Neuronal stem cell (in vitro differentiated cells): ENCODE data around the gene GABRB1. TPM values are rescaled to one million over a fixed set of nuclear protein-coding genes. Genes with fewer than 3 reads are reported as not detected.

Experiments used
- DNase-seq: peaks from one replicate; pipeline ENCODE4 v3.0.0-alpha.2; 2013; ENCODE audit warnings: low spot score
- H2AFZ ChIP-seq: one replicate; pipeline ENCODE4 v1.6.1; 2013; ENCODE audit warnings: mild to moderate bottlenecking, low read length, inconsistent platforms
- H2AK5ac ChIP-seq: 2 replicates; pipeline ENCODE4 v1.6.1; 2013; ENCODE audit warnings: low read depth, mild to moderate bottlenecking, inconsistent platforms, low read length, moderate library complexity, mixed read lengths
- H2BK120ac ChIP-seq: 2 replicates; pipeline ENCODE4 v1.6.1; 2013; ENCODE audit warnings: low read depth, mild to moderate bottlenecking, inconsistent platforms, low read length, moderate library complexity, mixed read lengths
- H2BK12ac ChIP-seq: one replicate; pipeline ENCODE4 v1.6.1; 2013; ENCODE audit warnings: low read length, inconsistent platforms
- H2BK15ac ChIP-seq: 2 replicates; pipeline ENCODE4 v1.6.1; 2013; ENCODE audit warnings: mild to moderate bottlenecking, low read length, inconsistent platforms, mixed read lengths
- H2BK5ac ChIP-seq: one replicate; pipeline ENCODE4 v1.6.1; 2013; ENCODE audit warnings: inconsistent platforms, mild to moderate bottlenecking, low read length, moderate library complexity
- H3K14ac ChIP-seq: one replicate; pipeline ENCODE4 v1.6.1; 2013; ENCODE audit warnings: low read length, inconsistent platforms
- H3K18ac ChIP-seq: 2 replicates; pipeline ENCODE4 v1.6.1; 2013; ENCODE audit warnings: low read length, inconsistent platforms
- H3K23ac ChIP-seq: 2 replicates; pipeline ENCODE4 v1.6.1; 2013; ENCODE audit warnings: low read depth, mild to moderate bottlenecking, mixed read lengths, low read length, inconsistent platforms; ENCODE audit not compliant: poor library complexity
- H3K27ac ChIP-seq: replicated peaks from 3 replicates; pipeline ENCODE4 v1.5.1; 2013; ENCODE audit warnings: low read length, inconsistent platforms
- H3K27me3 ChIP-seq, 3 experiments: 2 replicates each; pipeline ENCODE4 v1.6.1; 2013; ENCODE audit warnings: low read length in 3 of 3, mild to moderate bottlenecking in 2 of 3, inconsistent platforms in 1 of 3, low read depth in 1 of 3, mixed read lengths in 1 of 3, moderate library complexity in 1 of 3; ENCODE audit not compliant: control insufficient read depth in 3 of 3, insufficient read depth in 3 of 3
- H3K36me3 ChIP-seq, 2 donors: replicated peaks in 1 of 2; 2 replicates each; pipeline ENCODE4 v1.6.1; 2013; ENCODE audit warnings: low read length in 2 of 2; ENCODE audit not compliant: control insufficient read depth in 2 of 2, insufficient read depth in 2 of 2
- H3K4ac ChIP-seq: 2 replicates; pipeline ENCODE4 v1.6.1; 2013; ENCODE audit warnings: inconsistent platforms, mild to moderate bottlenecking, low read length, moderate library complexity
- H3K4me1 ChIP-seq, 2 donors: 1 replicate in 1 of 2; 2 replicates in 1 of 2; pipeline ENCODE4 v1.6.1; 2013; ENCODE audit warnings: low read length in 2 of 2, low read depth in 1 of 2; ENCODE audit not compliant: control insufficient read depth in 2 of 2, insufficient read depth in 1 of 2
- H3K4me2 ChIP-seq: one replicate; pipeline ENCODE4 v1.6.1; 2013; ENCODE audit warnings: mild to moderate bottlenecking, low read length, inconsistent platforms; ENCODE audit not compliant: insufficient read depth, poor library complexity, severe bottlenecking
- H3K4me3 ChIP-seq, 2 donors: 2 replicates each; pipeline ENCODE4 v1.5.1; 2013; ENCODE audit warnings: low read length in 2 of 2, mild to moderate bottlenecking in 2 of 2, inconsistent platforms in 1 of 2, moderate library complexity in 1 of 2
- H3K79me1 ChIP-seq: one replicate; pipeline ENCODE4 v1.6.1; 2013; ENCODE audit warnings: low read depth, mild to moderate bottlenecking, inconsistent platforms, low read length, moderate library complexity
- H3K9ac ChIP-seq: one replicate; pipeline ENCODE4 v1.6.1; 2013; ENCODE audit warnings: mild to moderate bottlenecking, low read depth, low read length, inconsistent platforms; ENCODE audit not compliant: poor library complexity
- H3K9me3 ChIP-seq, 2 donors: replicated peaks in 1 of 2; 2 replicates each; pipeline versions ENCODE3 to v1.6.1; 2013; ENCODE audit warnings: low read length in 2 of 2, mild to moderate bottlenecking in 2 of 2, inconsistent platforms in 1 of 2, low read depth in 1 of 2, mixed read lengths in 1 of 2, moderate library complexity in 1 of 2; ENCODE audit not compliant: control insufficient read depth in 2 of 2, insufficient read depth in 1 of 2
- H4K8ac ChIP-seq: one replicate; pipeline ENCODE4 v1.6.1; 2013; ENCODE audit warnings: low read depth, mild to moderate bottlenecking, inconsistent platforms, low read length, moderate library complexity
- H4K91ac ChIP-seq: one replicate; pipeline ENCODE4 v1.6.1; 2013; ENCODE audit warnings: low read length, low read depth, mild to moderate bottlenecking, inconsistent platforms; ENCODE audit not compliant: poor library complexity
- WGBS, 2 donors: extraction: QIAGEN DNeasy Blood & Tissue Kit; methylation state at CpG; one replicate each; pipeline ENCODE4 v1.1.7; 2013; ENCODE audit warnings: missing lambda C conversion rate in 2 of 2, mixed read lengths in 1 of 2; ENCODE audit not compliant: insufficient read length in 2 of 2, insufficient replicate concordance in 1 of 2; ENCODE audit errors: extremely low coverage in 2 of 2; 5-methylcytosine and 5-hydroxymethylcytosine counted together
- polyA plus RNA-seq, 2 experiments: library from polyadenylated mRNA; stranded (reverse); fragments of 200-250 nt; gene quantifications; one replicate each; pipeline ENCODE4 v1.2.3, GENCODE V29; 2013

The GABRB1 gene
- 0.03 TPM for polyA plus RNA-seq (2013, experiment 1 of 2)
- 0.04 TPM for polyA plus RNA-seq (2013, experiment 2 of 2)

DNA sequence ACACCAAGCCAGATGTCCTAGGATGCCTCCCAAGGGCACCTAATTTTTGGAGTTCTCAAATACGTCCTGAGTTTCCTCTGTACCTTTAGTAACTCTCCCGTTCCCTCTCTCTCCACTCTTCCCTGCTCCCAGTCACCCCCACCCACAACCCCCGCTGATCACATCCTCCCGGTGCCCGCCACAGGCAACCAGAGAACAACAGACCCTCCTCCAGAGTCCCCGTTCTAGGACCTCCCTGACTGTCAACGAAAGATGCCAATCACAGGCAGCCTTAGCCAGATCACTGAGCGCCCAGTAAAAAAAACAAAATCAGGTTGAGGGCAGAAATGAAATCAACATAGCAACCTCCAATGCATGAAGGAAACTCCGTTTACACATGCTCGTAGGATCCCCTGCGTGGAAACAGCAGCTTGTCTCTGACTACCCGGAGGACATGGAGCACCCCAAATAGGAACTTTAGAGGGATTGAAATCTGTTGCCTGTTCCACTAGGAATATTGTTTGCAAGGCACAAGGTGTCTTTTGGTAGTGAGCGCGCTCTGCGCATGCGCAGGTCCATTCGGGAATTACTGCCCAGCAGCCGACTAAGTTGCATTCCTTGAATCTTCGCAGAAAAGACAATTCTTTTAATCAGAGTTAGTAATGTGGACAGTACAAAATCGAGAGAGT lies at the start of gene GABRB1:
Gene GABRB1, plus strand, starts transcription at position 557 of the 668 bp plus-strand sequence.
- Histone ChIP-seq H3K27ac (no peak within 1 kb of the TSS), H3K27me3 (peaks cover 0 to 34% (median 4%) of the 10 kb centered on the region in 3 experiments), H2AFZ (peak within 1 kb of the TSS; percentile 90), H3K4ac (no peak within 1 kb of the TSS), H2BK120ac (no peak within 1 kb of the TSS), H3K36me3 (no peaks in the 10 kb centered on the region), H2AK5ac (no peak within 1 kb of the TSS), H2BK12ac (no peak within 1 kb of the TSS), H4K8ac (no peak within 1 kb of the TSS), H3K23ac (peak within 1 kb of the TSS; percentile 17), H3K18ac (no peak within 1 kb of the TSS), H3K14ac (no peak within 1 kb of the TSS), H3K4me2 (peak within 1 kb of the TSS; percentile 84), H3K9me3 (no peaks in the 10 kb centered on the region), H3K4me3 (peak within 1 kb of the TSS; percentile 40 to 87), H4K91ac (no peak within 1 kb of the TSS), H3K4me1 (peaks cover 2 to 10% of the 10 kb centered on the region in 2 donors), H2BK5ac (no peak within 1 kb of the TSS), H3K79me1 (no peaks in the 10 kb centered on the region), H2BK15ac (no peak within 1 kb of the TSS), H3K9ac (peak within 1 kb of the TSS; percentile 64)
- peak; percentile 66 for DNase-seq
- no CpG with 5 or more reads among the region's 20 CpGs for WGBS, 2 donors

DNA sequence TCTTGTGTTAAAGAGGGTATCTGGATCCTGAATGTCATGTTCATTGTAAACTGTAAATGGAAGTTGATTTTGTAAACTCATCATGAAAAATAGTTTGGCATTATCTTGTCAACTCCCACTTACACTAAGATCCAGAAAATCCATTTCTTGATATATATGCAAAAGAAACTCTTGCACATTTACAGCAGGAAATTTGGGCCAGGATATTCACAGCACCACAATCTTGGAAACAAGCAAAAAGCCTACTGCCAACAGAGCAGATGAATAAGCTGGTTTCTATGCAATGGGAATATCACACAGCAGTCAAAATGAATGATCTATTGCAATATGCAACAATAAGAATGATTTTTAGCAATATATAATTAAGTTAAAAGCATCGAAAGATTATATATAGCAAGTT lies 46.6 kb upstream of the GABRB1 start:
- no peaks in the 10 kb centered on the region for H3K36me3 ChIP-seq
- no peak overlapping the region for H2BK12ac ChIP-seq
- H3K27ac ChIP-seq = no peak overlapping the region
- no peaks in the 10 kb centered on the region for H3K79me1 ChIP-seq
- H2BK120ac ChIP-seq = no peak overlapping the region
- H3K9me3 ChIP-seq = no peaks in the 10 kb centered on the region
- H2AFZ ChIP-seq = no peak overlapping the region
- no peak overlapping the region for H3K9ac ChIP-seq
- no peak overlapping the region for H3K4me2 ChIP-seq
- H2AK5ac ChIP-seq = no peak overlapping the region
- DNase-seq = no peak
- no peak overlapping the region for H2BK15ac ChIP-seq
- peaks cover 0 to 5% (median 0%) of the 10 kb centered on the region in 3 experiments for H3K27me3 ChIP-seq
- H3K23ac ChIP-seq = no peak overlapping the region
- H3K4me3 ChIP-seq = no peak overlapping the region
- H3K4me1 ChIP-seq = no peaks in the 10 kb centered on the region
- no peak overlapping the region for H3K14ac ChIP-seq
- H3K4ac ChIP-seq = no peak overlapping the region
- H3K18ac ChIP-seq = no peak overlapping the region
- no peak overlapping the region for H4K91ac ChIP-seq
- H4K8ac ChIP-seq = no peak overlapping the region
- no CpG with 5 or more reads among the region's 1 CpG for WGBS, 2 donors
- no peak overlapping the region for H2BK5ac ChIP-seq

DNA sequence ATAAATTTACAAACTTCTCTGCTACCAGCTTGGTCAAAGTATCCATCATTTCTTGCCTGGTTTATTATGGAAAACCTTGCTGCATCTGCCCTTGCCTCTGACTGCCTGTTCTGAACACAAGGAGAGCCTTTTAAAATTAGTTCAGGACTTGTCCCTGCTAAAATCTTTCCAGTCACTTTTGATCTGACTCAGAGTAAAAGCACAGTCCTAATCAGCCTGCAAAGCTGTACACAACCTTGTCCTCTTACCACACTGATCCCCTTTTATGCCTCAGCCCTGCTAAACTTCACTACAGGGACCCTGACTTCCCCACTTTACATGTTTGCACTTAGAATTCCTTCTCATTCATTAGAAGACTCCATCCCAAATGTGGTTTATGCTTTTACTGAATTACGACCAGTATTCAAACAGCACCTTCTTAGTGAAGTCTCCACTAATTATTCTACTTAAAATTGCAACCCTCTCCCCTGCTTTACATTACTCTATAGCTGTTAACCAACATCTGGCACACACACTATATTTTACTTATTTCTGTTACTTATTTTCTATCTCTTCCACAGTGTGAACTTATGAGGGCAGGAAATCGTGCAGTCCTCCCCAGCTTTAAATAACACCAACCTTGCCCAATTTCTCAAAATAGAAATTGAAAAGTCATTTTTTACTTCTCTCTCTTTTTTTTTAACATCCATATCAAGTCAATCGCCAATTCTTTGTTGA lies 44.3 kb upstream of the GABRB1 start:
- H2BK5ac ChIP-seq = no peak overlapping the region
- no peaks in the 10 kb centered on the region for H3K79me1 ChIP-seq
- H2BK12ac ChIP-seq = no peak overlapping the region
- no peak overlapping the region for H2BK15ac ChIP-seq
- no peak overlapping the region for H3K4me3 ChIP-seq
- peaks cover 0 to 15% (median 2%) of the 10 kb centered on the region in 3 experiments for H3K27me3 ChIP-seq
- H3K27ac ChIP-seq = no peak overlapping the region
- H3K4me1 ChIP-seq = no peaks in the 10 kb centered on the region
- H3K9me3 ChIP-seq = no peaks in the 10 kb centered on the region
- no peak overlapping the region for H4K8ac ChIP-seq
- no peaks in the 10 kb centered on the region for H3K36me3 ChIP-seq
- H3K14ac ChIP-seq = no peak overlapping the region
- no peak overlapping the region for H2AK5ac ChIP-seq
- no peak overlapping the region for H3K18ac ChIP-seq
- H2AFZ ChIP-seq = no peak overlapping the region
- H3K9ac ChIP-seq = no peak overlapping the region
- WGBS, 2 donors = 100% methylated on average over 1 of the region's 3 CpGs
- H2BK120ac ChIP-seq = no peak overlapping the region
- H4K91ac ChIP-seq = no peak overlapping the region
- no peak overlapping the region for H3K4ac ChIP-seq
- H3K4me2 ChIP-seq = no peak overlapping the region
- no peak overlapping the region for H3K23ac ChIP-seq
- no peak for DNase-seq

DNA sequence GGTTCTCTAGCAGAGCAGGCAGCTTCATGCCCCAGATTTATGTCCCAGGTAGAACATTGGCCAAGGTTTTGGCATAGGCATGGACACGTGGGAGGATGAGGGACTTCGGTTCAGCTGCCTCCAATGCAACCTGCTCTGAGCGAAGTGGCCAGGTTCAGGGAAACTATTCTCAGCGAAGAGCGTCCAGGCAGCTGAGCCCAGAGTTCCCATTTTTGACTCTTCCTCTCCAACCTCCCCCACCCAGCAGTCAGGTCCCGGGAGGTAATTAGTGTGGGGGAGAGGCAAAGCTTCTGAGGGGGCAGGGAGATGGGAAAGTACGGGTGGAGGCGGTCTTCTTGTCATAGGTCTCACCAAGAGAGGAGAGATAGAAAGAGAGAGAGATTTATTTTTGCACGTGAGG lies 39.0 kb upstream of the GABRB1 start:
- no CpG with 5 or more reads among the region's 9 CpGs for WGBS, 2 donors
- Histone ChIP-seq H3K27me3 (peaks cover 16 to 50% (median 36%) of the 10 kb centered on the region in 3 experiments), H3K27ac (no peak overlapping the region)

More for the DNA sequence above, 39.0 kb upstream of the GABRB1 start:
- H2AK5ac ChIP-seq = no peak overlapping the region
- H3K4me2 ChIP-seq = no peak overlapping the region
- no peak overlapping the region for H3K9ac ChIP-seq
- H2BK120ac ChIP-seq = no peak overlapping the region
- H2BK15ac ChIP-seq = no peak overlapping the region
- peaks cover 0 to 9% of the 10 kb centered on the region in 2 donors for H3K4me1 ChIP-seq
- H3K36me3 ChIP-seq = no peaks in the 10 kb centered on the region
- peaks cover 0 to 2% of the 10 kb centered on the region in 2 donors for H3K9me3 ChIP-seq
- no peaks in the 10 kb centered on the region for H3K79me1 ChIP-seq
- no peak overlapping the region for H3K23ac ChIP-seq
- no peak overlapping the region for H3K4ac ChIP-seq
- no peak overlapping the region for H2BK12ac ChIP-seq
- no peak overlapping the region for H3K18ac ChIP-seq
- H3K4me3 ChIP-seq = no peak overlapping the region
- H2AFZ ChIP-seq = no peak overlapping the region
- H4K91ac ChIP-seq = no peak overlapping the region
- no peak overlapping the region for H3K14ac ChIP-seq
- H4K8ac ChIP-seq = no peak overlapping the region
- DNase-seq = no peak
- no peak overlapping the region for H2BK5ac ChIP-seq
